CD14-positive monocyte (primary cell): ENCODE results near the gene SUCNR1. TPM values are rescaled to one million over a fixed set of nuclear protein-coding genes. Genes with fewer than 3 reads are reported as not detected.

ENCODE experiments used
- DNase-seq, 3 donors: peaks; one replicate each; pipeline ENCODE4 v3.0.0-alpha.2; 2011 to 2022
- H2AFZ ChIP-seq: 2 replicates; pipeline ENCODE4 v1.6.0; 2012; ENCODE audit warnings: mild to moderate bottlenecking, low read depth, low read length, inconsistent platforms; ENCODE audit not compliant: insufficient read depth, poor library complexity, severe bottlenecking
- H3K27ac ChIP-seq, 2 donors: 1 replicate in 1 of 2; 2 replicates in 1 of 2; pipeline ENCODE4 v1.5.1; 2012 to 2013; ENCODE audit warnings: low read length in 2 of 2, control low read depth in 1 of 2, inconsistent platforms in 1 of 2, low read depth in 1 of 2, mild to moderate bottlenecking in 1 of 2
- H3K27me3 ChIP-seq, 2 donors: one replicate each; pipeline versions ENCODE4 v1.6.0 to v1.6.1; 2011 to 2013; ENCODE audit warnings: low read length in 2 of 2; ENCODE audit not compliant: control insufficient read depth in 2 of 2, insufficient read depth in 2 of 2
- H3K36me3 ChIP-seq, 2 donors: replicated peaks in 1 of 2; 1 replicate in 1 of 2; 2 replicates in 1 of 2; pipeline versions ENCODE4 v1.5.1 to v1.6.1; 2012 to 2013; ENCODE audit warnings: low read length in 2 of 2, control low read depth in 1 of 2, inconsistent platforms in 1 of 2, mild to moderate bottlenecking in 1 of 2; ENCODE audit not compliant: insufficient read depth in 2 of 2, control insufficient read depth in 1 of 2
- H3K4me1 ChIP-seq, 2 donors: 1 replicate in 1 of 2; 2 replicates in 1 of 2; pipeline versions ENCODE4 v1.5.1 to v1.6.1; 2012 to 2013; ENCODE audit warnings: low read length in 2 of 2, control low read depth in 1 of 2, inconsistent platforms in 1 of 2, mild to moderate bottlenecking in 1 of 2, moderate library complexity in 1 of 2; ENCODE audit not compliant: insufficient read depth in 2 of 2, control insufficient read depth in 1 of 2
- H3K4me2 ChIP-seq: replicated peaks from 2 replicates; pipeline ENCODE3; 2012; ENCODE audit warnings: low read length, moderate library complexity, mild to moderate bottlenecking; ENCODE audit not compliant: poor library complexity, severe bottlenecking; ENCODE audit errors: extremely low read depth
- H3K4me3 ChIP-seq, 3 experiments: fragments of 200-600 bp in 1 of 3; sonication (generic) in 1 of 3; replicated peaks in 1 of 3; 1 replicate in 2 of 3; 2 replicates in 1 of 3; pipeline ENCODE4 v1.5.1; 2011 to 2013; ENCODE audit warnings: low read length in 3 of 3, mild to moderate bottlenecking in 3 of 3, control low read depth in 2 of 3, low read depth in 2 of 3, inconsistent platforms in 1 of 3, moderate library complexity in 1 of 3
- H3K79me2 ChIP-seq: 2 replicates; pipeline ENCODE4 v1.6.0; 2012; ENCODE audit warnings: mild to moderate bottlenecking, control low read depth, inconsistent platforms, low read length, moderate library complexity; ENCODE audit not compliant: insufficient read depth
- H3K9ac ChIP-seq: 2 replicates; pipeline ENCODE4 v1.6.0; 2017; ENCODE audit warnings: low read length, mild to moderate bottlenecking; ENCODE audit not compliant: insufficient read depth, poor library complexity, severe bottlenecking
- H3K9me3 ChIP-seq, 2 donors: replicated peaks in 1 of 2; 1 replicate in 1 of 2; 2 replicates in 1 of 2; pipeline versions ENCODE4 v1.5.1 to v1.6.1; 2012 to 2013; ENCODE audit warnings: low read length in 2 of 2, control low read depth in 1 of 2; ENCODE audit not compliant: control insufficient read depth in 1 of 2, insufficient read depth in 1 of 2
- H4K20me1 ChIP-seq: 2 replicates; pipeline ENCODE4 v1.6.0; 2012; ENCODE audit warnings: mild to moderate bottlenecking, low read length, control low read depth, moderate library complexity; ENCODE audit not compliant: insufficient read depth
- H3K27ac Mint-ChIP-seq, 7 donors: one replicate each; pipeline ENCODE4 v1.8.0; 2020; ENCODE audit warnings: mild to moderate bottlenecking in 7 of 7, mixed read lengths in 7 of 7, moderate library complexity in 6 of 7, inconsistent platforms in 2 of 7
- H3K27me3 Mint-ChIP-seq, 3 donors: one replicate each; pipeline ENCODE4 v1.8.0; 2021 to 2022; ENCODE audit warnings: low read depth in 3 of 3, mild to moderate bottlenecking in 3 of 3, mixed read lengths in 3 of 3, moderate library complexity in 3 of 3, inconsistent platforms in 1 of 3
- H3K36me3 Mint-ChIP-seq, 2 donors: one replicate each; pipeline ENCODE4 v1.8.0; 2020; ENCODE audit warnings: mixed read lengths in 2 of 2, inconsistent platforms in 1 of 2, mild to moderate bottlenecking in 1 of 2
- H3K4me1 Mint-ChIP-seq: one replicate; pipeline ENCODE4 v1.8.0; 2020; ENCODE audit warnings: mild to moderate bottlenecking, mixed read lengths
- H3K4me3 Mint-ChIP-seq, 2 donors: one replicate each; pipeline ENCODE4 v1.8.0; 2020; ENCODE audit warnings: mild to moderate bottlenecking in 2 of 2, mixed read lengths in 2 of 2, moderate library complexity in 1 of 2
- H3K9me3 Mint-ChIP-seq, 7 donors: one replicate each; pipeline ENCODE4 v1.8.0; 2020 to 2022; ENCODE audit warnings: mixed read lengths in 7 of 7, mild to moderate bottlenecking in 6 of 7, moderate library complexity in 6 of 7, inconsistent platforms in 2 of 7
- WGBS: methylation state at CpG from one replicate; pipeline ENCODE4 v1.1.5; 2013; ENCODE audit warnings: missing lambda C conversion rate; ENCODE audit not compliant: insufficient coverage; 5-methylcytosine and 5-hydroxymethylcytosine counted together
- intact Hi-C, 2 donors: fragments of 100-400 bp; cut with micrococcal nuclease; formaldehyde crosslinking; loops; one replicate each; pipeline versions ENCODE4 v1.15.0 to v1.15.1; 2023
- polyA plus RNA-seq, 3 donors: library from polyadenylated mRNA; depleted of rRNA in 1 of 3; unstranded in 2 of 3; stranded (reverse) in 1 of 3; fragments of 300-500 nt in 2 of 3; fragments of >200 nt in 1 of 3; fragmentation: Illumina TruSeq in 2 of 3; gene quantifications; 1 replicate in 2 of 3; 2 replicates in 1 of 3; pipeline ENCODE4 v1.2.3, GENCODE V29; 2012 to 2021
- TF ChIP-seq, protein P1 (sequence below): fragments of 200-600 bp; IDR thresholded peaks from one replicate; pipeline ENCODE4 v1.8.0; 2022; ENCODE audit warnings: antibody characterized with exemption, mild to moderate bottlenecking

The SUCNR1 gene
- polyA plus RNA-seq, 3 donors = 0.09 to 0.28 (median 0.20) TPM

DNA sequence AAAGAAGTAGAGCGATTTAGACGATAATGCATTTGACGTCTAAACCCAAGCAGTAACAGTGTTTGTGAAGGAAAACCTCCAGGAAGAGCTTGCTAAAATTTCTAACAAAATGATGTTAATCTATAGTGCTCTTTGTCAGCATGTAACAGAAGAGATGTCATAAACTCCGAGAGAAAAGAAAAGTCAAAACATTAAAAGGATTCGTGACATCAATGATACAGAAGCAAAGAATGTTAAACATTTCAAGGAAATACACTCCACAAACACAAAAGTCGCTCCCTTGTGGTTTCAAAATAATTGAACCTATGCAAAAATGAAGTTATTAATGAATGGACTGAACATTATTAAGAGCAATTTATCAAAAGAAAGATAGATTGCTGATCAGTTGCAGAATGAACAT, 31.6 kb upstream of the SUCNR1 start:
- Histone ChIP-seq H3K9ac (no peak overlapping the region), H2AFZ (no peak overlapping the region), H3K79me2 (no peaks in the 10 kb centered on the region), H3K27me3 (no peaks in the 10 kb centered on the region), H4K20me1 (no peaks in the 10 kb centered on the region), H3K27ac (no peak overlapping the region), H3K4me2 (no peak overlapping the region), H3K4me3 (no peak overlapping the region), H3K36me3 (no peaks in the 10 kb centered on the region), H3K4me1 (peaks cover 4% of the 10 kb centered on the region in 2 donors), H3K9me3 (no peaks in the 10 kb centered on the region)
- DNase-seq = no peak
- peaks cover 0 to 4% (median 0%) of the 10 kb centered on the region in 7 donors for H3K9me3 Mint-ChIP-seq
- TF ChIP-seq, protein P1, sequence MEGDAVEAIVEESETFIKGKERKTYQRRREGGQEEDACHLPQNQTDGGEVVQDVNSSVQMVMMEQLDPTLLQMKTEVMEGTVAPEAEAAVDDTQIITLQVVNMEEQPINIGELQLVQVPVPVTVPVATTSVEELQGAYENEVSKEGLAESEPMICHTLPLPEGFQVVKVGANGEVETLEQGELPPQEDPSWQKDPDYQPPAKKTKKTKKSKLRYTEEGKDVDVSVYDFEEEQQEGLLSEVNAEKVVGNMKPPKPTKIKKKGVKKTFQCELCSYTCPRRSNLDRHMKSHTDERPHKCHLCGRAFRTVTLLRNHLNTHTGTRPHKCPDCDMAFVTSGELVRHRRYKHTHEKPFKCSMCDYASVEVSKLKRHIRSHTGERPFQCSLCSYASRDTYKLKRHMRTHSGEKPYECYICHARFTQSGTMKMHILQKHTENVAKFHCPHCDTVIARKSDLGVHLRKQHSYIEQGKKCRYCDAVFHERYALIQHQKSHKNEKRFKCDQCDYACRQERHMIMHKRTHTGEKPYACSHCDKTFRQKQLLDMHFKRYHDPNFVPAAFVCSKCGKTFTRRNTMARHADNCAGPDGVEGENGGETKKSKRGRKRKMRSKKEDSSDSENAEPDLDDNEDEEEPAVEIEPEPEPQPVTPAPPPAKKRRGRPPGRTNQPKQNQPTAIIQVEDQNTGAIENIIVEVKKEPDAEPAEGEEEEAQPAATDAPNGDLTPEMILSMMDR = no peak
- peaks cover 0 to 2% (median 0%) of the 10 kb centered on the region in 3 donors for H3K27me3 Mint-ChIP-seq
- no peaks in the 10 kb centered on the region for H3K36me3 Mint-ChIP-seq
- no peak overlapping the region for H3K4me3 Mint-ChIP-seq
- intact Hi-C loops = loop anchor here in 1 of 2 donors (10.0 kb wide), 1 partner anchor 73 kb away; no protein-coding TSS in a partner anchor
- H3K4me1 Mint-ChIP-seq = peaks cover 8% of the 10 kb centered on the region
- H3K27ac Mint-ChIP-seq = no peak overlapping the region
- WGBS = no CpG with 5 or more reads among the region's 6 CpGs

- no peaks in the 10 kb centered on the region for H3K36me3 ChIP-seq
Observed at GRCh38 chr3:151843275-151843674, 30.2 kb upstream of the SUCNR1 start.

More at GRCh38 chr3:151843275-151843674, 30.2 kb upstream of the SUCNR1 start:
- no peak for DNase-seq
- intact Hi-C loops = loop anchor here in 1 of 2 donors (10.0 kb wide), 1 partner anchor 72 kb away; no protein-coding TSS in a partner anchor
- no peaks in the 10 kb centered on the region for H3K27me3 ChIP-seq
- Mint-ChIP-seq H3K36me3 (no peaks in the 10 kb centered on the region), H3K4me1 (peaks cover 2% of the 10 kb centered on the region), H3K27ac (peak overlapping the region in 1 of 7 donors; percentile 37), H3K4me3 (no peak overlapping the region), H3K9me3 (peaks cover 0 to 4% (median 2%) of the 10 kb centered on the region in 7 donors), H3K27me3 (peaks cover 0 to 2% (median 0%) of the 10 kb centered on the region in 3 donors)
- H3K27ac ChIP-seq = no peak overlapping the region
- no CpG with 5 or more reads among the region's 1 CpG for WGBS
- H3K9ac ChIP-seq = no peak overlapping the region
- H3K4me2 ChIP-seq = no peak overlapping the region
- peak overlapping the region; percentile 34 for H2AFZ ChIP-seq
- no peaks in the 10 kb centered on the region for H4K20me1 ChIP-seq
- H3K4me3 ChIP-seq = no peak overlapping the region
- no peaks in the 10 kb centered on the region for H3K9me3 ChIP-seq
- H3K79me2 ChIP-seq = no peaks in the 10 kb centered on the region
- TF ChIP-seq, protein P1 = no peak
- H3K4me1 ChIP-seq = no peaks in the 10 kb centered on the region
